SK-MEL-5 (cell line): ENCODE results near the gene DPEP1. TPM values are rescaled to one million over a fixed set of nuclear protein-coding genes. Genes with fewer than 3 reads are reported as not detected.
A peak's percentile ranks its signal among the peaks of the same experiment; 100 is the strongest.
"Not testable (repeated sequence)": the region's sequence is repeated elsewhere in the genome, so short reads cannot be mapped to it uniquely, and the experiment has no call there.

ENCODE experiments used
- DNase-seq: peaks from one replicate; pipeline ENCODE4 v3.0.0-alpha.2; 2016; ENCODE audit warnings: low read depth, low spot score
- in situ Hi-C: cut with HindIII; loops from 2 replicates; pipeline ENCODE4 v1.10.0; 2016; ENCODE audit warnings: low sequenced_read_pairs, high pct_unique_total_duplicates, low pct_unique_long_range_greater_than_20kb
- polyA plus RNA-seq, 2 experiments: library from polyadenylated mRNA; depleted of rRNA; stranded (reverse); fragments of >200 nt; gene quantifications; 2 replicates each; pipeline ENCODE4 v1.2.3, GENCODE V29; 2015
- total RNA-seq: library from RNA; depleted of rRNA; stranded (reverse); fragments of >200 nt; shearing (Covaris generic); gene quantifications from 2 replicates; pipeline ENCODE4 v1.2.3, GENCODE V29; 2014; rRNA removed

The DPEP1 gene
- total RNA-seq, result 0.53 and 0.88 TPM in 2 replicates
- 0.25 and 2.6 TPM in 2 replicates for polyA plus RNA-seq (2015; cell fraction: cytosol; rRNA removed)
- polyA plus RNA-seq (2015; cell fraction: nucleus; rRNA removed), result 11.7 and 27.7 TPM in 2 replicates

DNA sequence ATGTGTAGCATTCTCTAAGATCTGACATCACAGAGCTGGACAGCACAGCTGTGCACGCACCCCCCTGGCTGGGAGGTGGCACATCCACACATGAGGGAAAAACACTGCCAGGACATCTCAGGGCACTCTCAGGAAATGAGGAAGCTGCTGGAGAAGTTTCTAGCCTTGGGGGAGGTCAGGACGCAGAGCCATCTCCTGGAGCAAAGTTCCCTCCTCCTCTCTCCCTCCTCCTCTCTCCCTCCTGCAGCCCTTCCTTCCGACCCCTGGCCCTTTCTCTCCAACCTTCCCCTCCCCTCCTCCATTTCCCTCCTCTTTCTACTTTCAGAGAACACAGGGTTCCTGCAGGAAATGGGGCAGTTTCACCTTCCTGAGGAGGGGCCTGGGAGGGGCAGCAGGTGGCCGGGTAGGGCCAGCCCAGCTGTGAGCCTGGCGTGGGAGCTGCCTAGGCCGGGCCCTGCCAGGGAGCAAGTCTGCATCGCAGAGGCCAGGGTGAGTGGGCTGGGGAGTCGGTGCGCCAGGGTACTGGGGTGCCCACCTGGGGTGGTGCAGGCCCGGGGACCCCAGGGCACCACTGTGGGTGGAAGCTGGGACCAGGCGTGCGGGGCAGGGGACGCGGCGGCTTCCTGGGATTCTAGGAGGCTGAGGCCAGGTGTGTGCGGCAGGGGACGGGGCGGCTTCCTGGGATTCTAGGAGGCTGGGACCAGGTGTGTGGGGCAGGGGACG, at the start of gene DPEP1:
TSS of gene DPEP1 (plus strand) at position 412 of the 723 bp plus-strand sequence. CDS start 16,769 bp downstream, outside the sequence.
- no peak for DNase-seq
- in situ Hi-C loops, result no loop called here

GRCh38 chr16:89564476-89565255, 48.8 kb upstream of the DPEP1 start:
- in situ Hi-C loops, result no loop called here
- no peak for DNase-seq

DNA sequence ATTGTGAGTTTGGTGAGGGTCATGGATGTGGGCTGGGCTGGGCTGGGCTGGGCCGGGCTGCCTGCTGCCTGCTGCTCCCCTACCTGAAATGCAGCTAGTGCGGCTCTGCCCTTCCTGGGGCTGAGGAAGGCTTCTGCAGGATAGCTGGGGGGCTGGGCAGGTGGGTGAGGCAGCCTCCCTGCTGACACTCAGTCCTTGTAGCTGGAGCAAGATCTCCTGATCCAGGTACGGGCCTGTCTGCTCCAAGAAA, 48.3 kb upstream of the DPEP1 start:
- in situ Hi-C loops, result no loop called here
- no peak for DNase-seq

DNA sequence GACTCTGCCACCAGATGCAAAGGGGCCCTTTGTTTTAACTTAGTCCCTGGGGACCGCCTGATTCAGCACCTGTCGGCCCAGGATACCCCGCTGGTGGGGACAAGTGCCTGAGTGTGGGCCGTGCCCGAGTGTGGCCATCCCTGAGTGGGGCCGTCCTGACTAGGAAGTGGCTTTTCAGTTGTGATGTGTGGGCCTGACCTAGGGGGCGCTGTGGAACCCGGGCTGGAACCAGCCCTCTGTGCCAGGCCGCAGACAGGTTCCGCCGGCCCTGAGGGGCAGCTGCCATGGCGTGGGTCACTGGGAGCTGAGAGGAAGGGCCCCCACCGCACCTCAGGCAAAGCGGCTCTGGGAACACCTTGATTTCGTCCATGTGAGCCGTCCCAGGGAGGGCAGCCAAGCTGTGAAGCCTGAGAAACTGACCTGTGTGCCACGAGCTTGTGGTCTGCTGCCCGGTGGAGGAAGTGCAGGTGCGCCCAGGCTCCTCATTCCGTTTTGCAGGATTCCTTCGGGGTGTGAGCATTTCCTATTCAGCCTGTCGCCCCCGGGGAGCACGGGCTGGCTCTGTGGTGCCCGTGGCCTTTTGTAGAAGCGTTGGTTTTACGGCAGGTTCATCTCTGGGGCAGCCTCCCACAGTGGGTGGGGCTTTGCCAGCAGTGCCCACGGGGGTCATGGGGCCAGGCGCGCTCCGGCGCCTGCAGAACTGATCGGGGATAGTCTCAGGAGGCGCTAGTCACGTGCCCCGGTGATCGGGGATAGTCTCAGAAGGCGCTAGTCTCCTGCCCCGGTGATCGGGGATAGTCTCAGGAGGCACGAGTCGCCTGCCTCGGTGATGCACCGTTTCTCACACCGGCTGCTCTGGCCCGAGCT, 47.7 kb upstream of the DPEP1 start:
- peak; percentile 45 for DNase-seq
- in situ Hi-C loops, result no loop called here

DNA sequence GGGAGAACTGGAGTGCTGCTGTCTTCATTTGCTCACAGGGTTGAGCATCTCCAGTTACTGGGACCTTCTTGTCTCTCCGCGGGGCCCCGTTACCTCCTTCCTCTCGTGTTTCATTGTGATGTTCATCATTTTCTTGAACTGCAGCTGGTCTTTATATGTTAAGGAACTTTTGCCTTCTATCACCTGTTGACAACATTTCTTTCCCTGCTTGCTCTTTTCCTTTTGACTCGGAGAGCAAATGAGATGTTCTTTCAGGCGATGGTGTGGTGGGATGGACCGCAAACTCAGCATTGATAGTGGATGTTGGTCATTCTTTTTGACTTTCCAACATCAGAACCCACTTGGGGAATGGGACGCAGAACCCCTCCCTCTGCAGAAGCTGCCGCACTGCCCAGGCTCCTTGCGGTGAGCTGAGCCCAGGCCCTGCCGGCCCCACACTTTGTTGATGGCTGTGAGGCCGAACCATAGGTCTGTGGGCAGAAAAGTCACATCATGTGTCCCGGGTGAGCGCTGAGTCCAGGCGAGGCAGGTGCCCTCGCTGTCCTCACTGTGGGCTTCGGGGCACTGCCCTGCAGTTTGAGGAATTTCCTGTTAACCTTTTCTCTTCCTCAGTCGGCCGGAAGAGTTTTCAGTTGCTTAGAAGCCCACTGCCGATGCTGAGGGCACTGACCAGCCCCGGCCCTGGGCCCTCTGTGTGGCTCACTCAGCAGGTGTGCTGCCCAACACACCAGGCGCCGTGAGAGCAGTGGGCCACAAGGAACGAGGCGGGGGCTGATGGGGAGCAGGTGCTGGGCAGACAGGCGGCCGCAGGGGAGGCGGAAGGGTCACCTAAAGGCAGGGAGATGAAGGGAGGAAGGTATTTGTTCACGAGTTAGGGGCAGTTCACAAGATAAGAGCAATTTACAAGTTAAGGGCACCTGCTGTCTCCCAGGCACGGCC, 45.5 kb upstream of the DPEP1 start:
- no peak for DNase-seq
- in situ Hi-C loops, result no loop called here

DNA sequence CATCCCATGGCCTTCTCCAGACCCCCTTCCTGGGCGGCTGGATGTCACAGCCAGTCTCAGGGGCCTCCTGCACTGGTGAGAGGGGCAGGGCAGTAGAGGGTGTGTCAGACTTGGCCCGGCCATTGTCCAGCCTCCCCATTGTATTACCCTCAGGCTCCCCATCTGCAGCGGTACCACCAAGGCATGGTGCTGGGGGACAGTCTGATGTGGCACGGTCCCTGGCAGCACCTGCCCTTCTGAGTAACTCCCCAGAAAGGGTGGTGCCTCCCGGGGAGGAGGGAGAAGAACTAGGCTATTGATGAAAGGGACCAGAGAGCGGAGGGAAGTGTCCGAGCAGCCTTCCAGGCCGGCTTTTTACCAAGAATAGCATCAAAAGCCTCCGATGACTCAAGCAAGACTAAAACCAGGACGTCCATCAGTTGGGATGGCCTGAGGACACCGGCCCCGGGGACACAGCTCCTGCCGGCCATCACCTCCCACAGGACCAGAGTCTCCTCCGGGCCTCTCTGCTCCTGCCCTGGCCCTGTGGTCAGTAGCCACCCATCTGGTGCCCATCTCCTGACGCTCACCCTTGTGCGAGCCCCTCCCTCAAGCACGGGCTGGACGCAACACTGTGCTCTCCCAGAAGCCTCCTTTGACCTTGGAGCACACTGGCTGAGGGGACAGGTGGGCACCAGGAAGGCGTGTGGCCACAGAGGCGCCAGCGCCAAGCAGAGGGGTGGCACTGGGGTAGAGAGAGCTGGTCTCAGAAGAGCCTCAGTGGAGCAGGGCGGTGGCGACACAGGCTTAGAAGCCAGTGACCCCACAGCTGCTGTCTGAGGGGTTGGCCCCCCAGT, 43.7 kb upstream of the DPEP1 start:
- in situ Hi-C loops, result no loop called here

DNA sequence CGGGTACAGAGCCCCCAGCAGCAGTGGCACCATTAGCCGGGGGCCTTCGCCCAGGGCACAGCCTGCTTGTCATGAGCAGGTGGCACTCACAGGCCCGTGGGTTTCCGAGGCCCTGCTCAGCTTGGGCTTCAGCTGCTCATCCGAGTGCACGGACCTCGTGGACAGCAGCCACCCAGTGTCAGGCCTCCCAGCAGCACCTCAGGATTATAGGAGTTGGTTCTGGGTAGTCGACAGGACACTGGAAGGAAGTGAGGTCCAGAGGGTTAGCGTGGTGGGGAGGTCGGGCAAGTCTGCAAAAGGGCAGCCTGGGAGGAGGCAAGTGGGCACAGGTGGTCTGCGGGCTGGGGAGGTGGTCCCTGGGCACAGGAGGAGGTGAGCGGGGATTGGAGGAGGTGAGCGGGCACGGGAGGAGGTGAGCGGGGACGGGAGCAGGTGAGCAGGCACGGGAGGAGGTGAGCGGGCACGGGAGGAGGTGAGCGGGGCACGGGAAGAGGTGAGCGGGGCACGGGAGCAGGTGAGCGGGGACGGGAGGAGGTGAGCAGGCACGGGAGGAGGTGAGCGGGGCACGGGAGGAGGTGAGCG, 43.0 kb upstream of the DPEP1 start:
- no peak for DNase-seq
- in situ Hi-C loops, result no loop called here

More for the DNA sequence above, 43.7 kb upstream of the DPEP1 start:
- no peak for DNase-seq

GRCh38 chr16:89570983-89571598, 42.4 kb upstream of the DPEP1 start:
- in situ Hi-C loops, DNase-seq: not testable (repeated sequence)

DNA sequence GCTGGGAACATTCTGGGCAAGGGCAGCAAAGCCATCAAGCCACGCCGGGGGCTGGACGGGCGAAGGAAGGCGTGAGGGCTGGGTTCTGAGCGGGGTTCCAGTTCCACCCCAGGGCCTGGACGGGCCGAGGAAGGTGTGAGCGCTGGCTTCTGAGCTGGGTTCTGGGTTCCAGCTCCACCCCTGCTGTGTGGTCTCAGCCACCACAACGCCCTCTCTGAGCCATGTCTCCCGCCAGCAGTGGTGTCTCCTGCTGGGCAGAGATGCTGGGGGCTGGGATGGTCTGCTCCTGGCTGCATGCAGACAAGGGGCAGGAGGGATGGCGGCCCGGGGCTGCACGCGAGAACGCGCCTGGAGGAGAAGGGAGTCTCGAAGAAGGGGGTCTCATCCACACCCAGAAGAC, 41.8 kb upstream of the DPEP1 start:
- DNase-seq, result no peak
- in situ Hi-C loops, result no loop called here

- in situ Hi-C loops, result no loop called here
- no peak for DNase-seq
These were observed 41.4 kb upstream of the DPEP1 start for GRCh38 chr16:89572073-89572484.

DNA sequence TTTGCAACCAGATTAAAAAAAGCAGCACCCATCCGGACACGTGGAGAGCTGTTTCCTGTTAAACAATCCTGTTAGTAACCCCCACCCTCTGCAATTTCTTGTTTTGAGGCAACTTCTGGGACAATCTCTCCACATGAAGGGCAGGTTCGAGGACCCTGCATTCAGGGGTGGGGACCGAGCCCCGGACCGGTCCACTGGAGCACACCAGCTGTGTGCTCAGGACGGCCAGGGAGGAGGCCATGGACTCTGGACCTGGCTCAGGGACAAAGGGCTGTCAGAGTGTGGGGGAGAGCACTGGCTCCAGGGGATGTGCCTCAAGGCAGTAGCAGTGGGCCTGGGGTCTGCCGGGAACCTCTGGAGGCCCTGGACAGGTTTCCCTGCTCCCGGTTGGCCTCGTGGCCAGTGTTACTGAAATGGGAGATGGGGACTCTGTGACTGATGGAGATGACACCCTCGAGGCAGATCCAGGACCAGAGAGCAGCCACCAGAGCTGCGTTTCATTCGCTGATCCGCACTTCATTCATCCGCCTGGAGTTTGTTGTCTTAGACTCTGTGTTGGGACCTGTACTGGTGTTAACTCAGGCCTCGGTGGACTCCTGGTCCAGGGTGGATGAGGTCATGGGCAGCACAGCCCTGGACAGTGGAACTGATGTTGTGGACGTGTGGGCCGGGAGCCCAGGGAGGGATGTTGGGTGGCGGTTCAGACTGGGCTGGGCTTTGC, 40.8 kb upstream of the DPEP1 start:
- DNase-seq, result no peak
- in situ Hi-C loops, result no loop called here

GRCh38 chr16:89573826-89574680, 39.4 kb upstream of the DPEP1 start:
- in situ Hi-C loops, result no loop called here
- no peak for DNase-seq

DNA sequence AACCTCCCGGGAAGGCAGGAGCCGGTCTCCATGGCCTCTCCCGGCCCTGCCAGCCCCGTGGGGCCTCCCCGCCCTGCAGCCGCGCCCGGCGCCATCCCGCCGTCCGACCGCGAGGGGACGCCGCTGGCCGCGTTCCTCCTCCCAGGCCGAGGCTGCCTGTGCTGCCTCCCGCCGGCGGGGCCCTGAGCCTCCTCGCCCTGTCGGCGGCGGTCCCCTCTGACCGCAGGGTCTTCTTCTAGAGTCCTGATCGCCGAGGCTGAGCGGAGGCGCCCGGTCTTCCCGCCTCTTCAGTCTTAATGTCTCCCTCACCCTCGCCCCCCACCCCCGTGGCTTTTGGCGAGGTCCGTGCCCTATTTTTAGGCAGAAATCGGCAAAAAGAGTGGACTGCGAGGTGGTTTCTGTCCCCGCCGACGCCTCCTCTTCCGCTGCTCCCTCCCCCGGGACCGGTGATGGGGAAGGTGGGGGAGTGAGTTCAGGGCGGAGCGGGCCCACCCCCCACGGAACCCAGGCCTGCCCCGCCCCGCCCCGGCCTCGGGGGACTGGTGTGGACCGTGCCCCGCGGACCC, 38.7 kb upstream of the DPEP1 start:
- peak; percentile 49 for DNase-seq
- in situ Hi-C loops, result no loop called here
